ENCODE data around the gene EHD1. TPM values are rescaled to one million over a fixed set of nuclear protein-coding genes. Genes with fewer than 3 reads are reported as not detected.
A peak's percentile ranks its signal among the peaks of the same experiment; 100 is the strongest.

The EHD1 gene
- total and polyA plus RNA-seq, 9 of the 15 experiments (the other 6 are each of a cell fraction or from before 2014, with no cell fraction given): 0.46 to 65.0 (median 16.4) TPM

GRCh38 chr11:64894070-64894811, 15.8 kb upstream of the EHD1 start (continued):
- TF ChIP-seq ZNF592 (IDR thresholded peaks at IDR 0.05): peak; percentile 81
- 0 out of 2 replicates have a peak, but pooled peaks have one; percentile 13 for TF ChIP-seq LEF1 (IDR thresholded peaks at IDR 0.05)
- peak; percentile 57; the same call in 1 of the 2 replicates for TF ChIP-seq CTBP1 (IDR thresholded peaks at IDR 0.05; ENCODE audit: borderline replicate concordance)
- no peak for TF ChIP-seq ATF1 (CRISPR knock-in tag; IDR thresholded peaks at IDR 0.05)
- 0 out of 2 replicates have a peak, but pooled peaks have one; percentile 19 for TF ChIP-seq ATF1 (tag; IDR thresholded peaks at IDR 0.05)
- TF ChIP-seq ZBTB26 (CRISPR knock-in tag; IDR thresholded peaks at IDR 0.05): no peak
- TF ChIP-seq GATAD2A (IDR thresholded peaks at IDR 0.05): peak; percentile 41; the same call in 1 of the 2 replicates
- TF ChIP-seq ZNF589 (CRISPR knock-in tag; IDR thresholded peaks at IDR 0.05; ENCODE audit: low read depth): no peak

Data from K562 (cell line).